HG02938 (cell line): Measurements from ENCODE around the gene SKP1.
"Not testable (repeated sequence)": the region's sequence is repeated elsewhere in the genome, so short reads cannot be mapped to it uniquely, and the experiment has no call there.

Experiments used
- ATAC-seq: cut with Tn5 transposase; IDR thresholded peaks from one replicate; pipeline ENCODE4 v1.9.1; 2021; ENCODE audit warnings: mild to moderate bottlenecking, moderate library complexity; ENCODE audit not compliant: unreplicated experiment

The SKP1 gene

GRCh38 chr5:134176511-134177368 lies at the start of gene SKP1:
Gene SKP1, minus strand, starts transcription at chr5:134176950. Its CDS starts 2,928 bp downstream, at chr5:134174022.
- ATAC-seq, result peak; percentile 74

GRCh38 chr5:134225780-134226440 lies 49.2 kb upstream of the SKP1 start, which contains the start of gene PPP2CA:
Gene PPP2CA, minus strand, starts transcription at chr5:134226073. Its CDS starts 212 bp downstream, at chr5:134225861.
- ATAC-seq, result peak; percentile 72

GRCh38 chr5:134224888-134225779 lies 48.4 kb upstream of the SKP1 start:
- ATAC-seq, result peak; percentile 33

GRCh38 chr5:134223406-134224248 lies 46.9 kb upstream of the SKP1 start:
- ATAC-seq, result no peak

GRCh38 chr5:134221690-134222089 lies 44.9 kb upstream of the SKP1 start:
- ATAC-seq, result not testable (repeated sequence)

- ATAC-seq, result no peak
These were observed 39.0 kb upstream of the SKP1 start for GRCh38 chr5:134215757-134216156.

GRCh38 chr5:134211263-134212031 lies 34.7 kb upstream of the SKP1 start:
- not testable (repeated sequence) for ATAC-seq

GRCh38 chr5:134209477-134210245 lies 32.9 kb upstream of the SKP1 start:
- ATAC-seq, result no peak

GRCh38 chr5:134207696-134208095 lies 30.9 kb upstream of the SKP1 start:
- no peak for ATAC-seq

GRCh38 chr5:134206627-134207160 lies 29.9 kb upstream of the SKP1 start:
- ATAC-seq, result no peak

GRCh38 chr5:134204575-134204974 lies 27.8 kb upstream of the SKP1 start:
- ATAC-seq, result no peak

- no peak for ATAC-seq
These were observed 26.9 kb upstream of the SKP1 start for GRCh38 chr5:134203630-134204029.

- ATAC-seq, result no peak
These were observed 18.9 kb upstream of the SKP1 start for GRCh38 chr5:134195666-134196065.

- ATAC-seq, result no peak
These were observed 12.3 kb upstream of the SKP1 start for GRCh38 chr5:134189031-134189430.

GRCh38 chr5:134188092-134188491 lies 11.3 kb upstream of the SKP1 start:
- ATAC-seq, result no peak

- ATAC-seq, result no peak
These were observed 7.7 kb upstream of the SKP1 start for GRCh38 chr5:134184155-134185135.

- ATAC-seq, result no peak
These were observed 6.7 kb upstream of the SKP1 start for GRCh38 chr5:134183481-134183880.
